OCI-LY7 (cell line): ENCODE measurements around the gene FOXA1.

Experiments used
- EZH2phosphoT487 ChIP-seq: fragments of 200-600 bp; sonication (generic); IDR thresholded peaks from 2 replicates; pipeline ENCODE4 v1.6.1; 2018; ENCODE audit warnings: low read depth, borderline replicate concordance, mild to moderate bottlenecking, mixed run types, antibody characterized with exemption, low read length, moderate library complexity, mixed read lengths
- TF ChIP-seq, protein P1 (sequence below): fragments of 200-600 bp; sonication (generic); conservative IDR thresholded peaks from 2 replicates; pipeline ENCODE4 v1.5.1; 2014; ENCODE audit warnings: mild to moderate bottlenecking, antibody characterized with exemption, low read length, moderate library complexity, mixed read lengths

- TF ChIP-seq, protein P1, sequence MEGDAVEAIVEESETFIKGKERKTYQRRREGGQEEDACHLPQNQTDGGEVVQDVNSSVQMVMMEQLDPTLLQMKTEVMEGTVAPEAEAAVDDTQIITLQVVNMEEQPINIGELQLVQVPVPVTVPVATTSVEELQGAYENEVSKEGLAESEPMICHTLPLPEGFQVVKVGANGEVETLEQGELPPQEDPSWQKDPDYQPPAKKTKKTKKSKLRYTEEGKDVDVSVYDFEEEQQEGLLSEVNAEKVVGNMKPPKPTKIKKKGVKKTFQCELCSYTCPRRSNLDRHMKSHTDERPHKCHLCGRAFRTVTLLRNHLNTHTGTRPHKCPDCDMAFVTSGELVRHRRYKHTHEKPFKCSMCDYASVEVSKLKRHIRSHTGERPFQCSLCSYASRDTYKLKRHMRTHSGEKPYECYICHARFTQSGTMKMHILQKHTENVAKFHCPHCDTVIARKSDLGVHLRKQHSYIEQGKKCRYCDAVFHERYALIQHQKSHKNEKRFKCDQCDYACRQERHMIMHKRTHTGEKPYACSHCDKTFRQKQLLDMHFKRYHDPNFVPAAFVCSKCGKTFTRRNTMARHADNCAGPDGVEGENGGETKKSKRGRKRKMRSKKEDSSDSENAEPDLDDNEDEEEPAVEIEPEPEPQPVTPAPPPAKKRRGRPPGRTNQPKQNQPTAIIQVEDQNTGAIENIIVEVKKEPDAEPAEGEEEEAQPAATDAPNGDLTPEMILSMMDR, result peak; percentile 70
- no peak for TF ChIP-seq EZH2phosphoT487
Observed at GRCh38 chr14:37594238-37594970, 645 bp downstream of the FOXA1 start.
